T-helper 1 cell treated with Interleukin-12 subunit alpha and Interleukin-12 subunit beta and Interleukin-4 antibody, amounts not matched to agents 30 μg/mL and 1 μg/mL, for 36 hours (primary cell): ENCODE measurements around the gene COX19.
"Not testable (repeated sequence)": the region's sequence is repeated elsewhere in the genome, so short reads cannot be mapped to it uniquely, and the experiment has no call there.

Experiments used
- H3K27ac Mint-ChIP-seq: one replicate; pipeline ENCODE4 v1.8.0; 2021; ENCODE audit warnings: mild to moderate bottlenecking, mixed read lengths
- H3K27me3 Mint-ChIP-seq: one replicate; pipeline ENCODE4 v1.8.0; 2021; ENCODE audit warnings: low read depth, mixed read lengths
- H3K36me3 Mint-ChIP-seq: one replicate; pipeline ENCODE4 v1.8.0; 2021; ENCODE audit warnings: low read depth, mixed read lengths
- H3K4me1 Mint-ChIP-seq: one replicate; pipeline ENCODE4 v1.8.0; 2021; ENCODE audit warnings: low read depth, mixed read lengths
- H3K4me3 Mint-ChIP-seq: one replicate; pipeline ENCODE4 v1.8.0; 2021; ENCODE audit warnings: mild to moderate bottlenecking, moderate library complexity, mixed read lengths
- H3K9me3 Mint-ChIP-seq: one replicate; pipeline ENCODE4 v1.8.0; 2021; ENCODE audit warnings: mixed read lengths

The COX19 gene

DNA sequence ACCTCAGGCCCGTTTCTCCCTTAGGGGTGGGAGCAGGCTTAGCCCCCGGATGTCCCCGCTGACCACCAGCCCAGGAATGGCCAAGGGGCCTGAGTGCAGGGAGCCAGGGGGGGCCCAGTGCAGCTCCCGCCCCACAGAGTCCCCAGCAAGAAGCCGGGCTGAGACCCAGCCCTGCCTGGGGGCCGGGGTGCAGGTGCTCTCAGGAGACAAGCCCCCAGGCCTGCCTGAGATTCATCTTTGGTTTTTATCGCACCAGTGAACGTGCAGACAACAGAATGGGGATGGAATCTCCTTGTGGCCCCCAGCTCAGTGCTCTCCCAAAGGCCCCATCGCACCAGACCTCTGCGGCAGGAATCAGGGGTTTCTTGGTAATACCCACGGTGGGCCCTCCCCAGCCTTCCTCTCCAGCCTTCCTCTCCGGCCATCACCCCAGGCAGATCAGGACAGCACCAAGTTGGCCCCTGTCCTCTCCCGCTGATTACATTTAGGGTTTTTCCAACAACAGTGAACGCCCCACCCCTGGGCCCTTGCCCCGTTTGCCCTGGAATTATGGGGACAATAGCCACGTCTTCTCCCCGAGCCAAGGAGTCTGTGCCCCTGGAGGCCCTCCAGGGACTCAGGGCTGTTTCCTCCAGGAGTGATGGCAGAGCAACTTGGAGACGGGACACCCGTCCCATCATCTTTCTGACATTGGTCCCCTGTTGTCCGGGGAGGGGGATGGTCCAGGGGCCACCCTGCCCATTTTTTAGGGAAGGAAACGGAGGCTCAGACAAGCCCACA lies 43.3 kb downstream of the COX19 start:
- Mint-ChIP-seq H3K9me3 (no peaks in the 10 kb centered on the region), H3K27ac (no peak overlapping the region), H3K27me3 (no peaks in the 10 kb centered on the region), H3K4me1 (peaks cover 12% of the 10 kb centered on the region), H3K4me3 (no peak overlapping the region), H3K36me3 (peaks cover 3% of the 10 kb centered on the region)

DNA sequence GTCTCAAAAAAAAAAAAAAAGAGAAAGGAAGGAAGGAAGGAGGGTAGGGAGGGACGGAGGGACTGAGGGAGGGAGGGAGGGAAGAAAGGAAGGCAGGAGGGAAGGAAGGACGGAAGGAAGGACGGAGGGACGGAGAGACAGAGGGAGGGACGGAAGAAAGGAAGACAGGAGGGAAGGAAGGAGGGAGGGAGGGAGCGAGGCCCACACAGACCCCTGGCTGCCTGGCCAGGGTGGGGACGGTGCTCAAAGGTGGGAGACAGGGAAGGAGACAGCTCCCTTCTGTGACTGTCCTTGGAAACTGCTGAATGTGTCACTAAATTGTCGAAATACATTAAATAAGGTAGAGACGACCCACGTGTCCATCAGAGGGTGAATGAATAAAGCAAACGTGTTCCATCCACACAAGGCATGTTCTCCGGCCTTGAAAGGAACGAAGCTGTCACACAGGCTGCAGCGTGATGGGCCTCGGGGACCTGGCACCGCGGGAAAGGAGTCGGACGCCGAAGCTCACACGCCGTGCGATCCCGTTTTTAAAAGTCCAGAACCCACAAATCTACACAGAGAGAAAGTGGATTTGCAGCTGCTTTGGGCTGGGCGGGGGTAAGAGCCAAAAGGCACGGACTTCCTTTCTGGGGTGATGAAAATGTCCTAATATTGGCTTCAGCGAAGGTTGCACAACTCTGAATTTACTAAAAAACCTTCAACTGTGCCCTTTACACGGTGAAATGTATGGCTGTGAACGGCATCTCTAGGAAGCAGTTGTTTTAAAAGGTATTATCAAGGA lies 44.2 kb downstream of the COX19 start:
- Mint-ChIP-seq H3K36me3 (no peaks in the 10 kb centered on the region), H3K27ac (no peak overlapping the region), H3K4me1 (peaks cover 7% of the 10 kb centered on the region), H3K4me3 (no peak overlapping the region), H3K9me3 (no peaks in the 10 kb centered on the region), H3K27me3 (no peaks in the 10 kb centered on the region)

- Mint-ChIP-seq H3K4me1 (peaks cover 9% of the 10 kb centered on the region), H3K9me3 (no peaks in the 10 kb centered on the region), H3K36me3 (no peaks in the 10 kb centered on the region), H3K27me3 (no peaks in the 10 kb centered on the region), H3K27ac (no peak overlapping the region), H3K4me3 (no peak overlapping the region)
Observed at GRCh38 chr7:929311-929711, 46.0 kb downstream of the COX19 start.

DNA sequence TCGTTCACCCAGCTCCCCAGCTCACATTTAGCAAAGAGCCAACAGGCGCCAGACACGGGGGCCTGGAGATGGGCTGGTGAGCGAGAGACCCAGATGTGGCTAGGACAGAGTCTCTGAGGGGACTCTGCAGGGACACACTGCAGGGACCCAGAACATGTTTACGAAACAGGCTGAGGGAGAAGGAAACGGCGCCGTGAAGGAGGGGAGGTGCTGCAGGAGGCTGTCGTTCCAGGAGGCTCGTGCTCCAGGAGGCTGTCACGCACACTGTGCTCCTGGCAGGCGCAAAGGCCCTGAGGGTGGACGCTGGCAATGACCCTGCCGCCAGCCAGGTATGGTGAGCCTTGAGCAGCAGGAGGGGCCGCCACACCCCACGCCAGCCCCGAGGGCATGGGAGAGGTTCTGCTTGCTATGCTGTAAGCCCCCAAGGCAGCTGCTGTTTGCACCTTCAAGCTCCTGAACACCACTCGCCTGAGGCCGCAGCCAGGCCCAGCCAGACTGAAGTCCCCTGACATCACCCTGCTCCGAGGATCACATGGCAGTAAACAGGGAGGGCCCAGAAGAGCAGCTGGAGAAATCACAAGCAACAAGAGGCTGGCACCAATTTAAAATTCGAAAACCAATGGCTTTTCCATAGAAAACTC lies 48.2 kb downstream of the COX19 start:
- Mint-ChIP-seq H3K4me3 (no peak overlapping the region), H3K27ac (no peak overlapping the region), H3K4me1 (peaks cover 17% of the 10 kb centered on the region), H3K36me3 (no peaks in the 10 kb centered on the region), H3K27me3 (no peaks in the 10 kb centered on the region), H3K9me3 (no peaks in the 10 kb centered on the region)

- H3K4me1 Mint-ChIP-seq: peaks cover 19% of the 10 kb centered on the region
- H3K36me3 Mint-ChIP-seq: no peaks in the 10 kb centered on the region
- no peak overlapping the region for H3K27ac Mint-ChIP-seq
- no peaks in the 10 kb centered on the region for H3K27me3 Mint-ChIP-seq
- no peaks in the 10 kb centered on the region for H3K9me3 Mint-ChIP-seq
- H3K4me3 Mint-ChIP-seq: no peak overlapping the region
Observed at GRCh38 chr7:926061-927030, 49.0 kb downstream of the COX19 start.

GRCh38 chr7:925601-926000 lies 49.7 kb downstream of the COX19 start:
- H3K27me3 Mint-ChIP-seq: no peaks in the 10 kb centered on the region
- no peaks in the 10 kb centered on the region for H3K9me3 Mint-ChIP-seq
- peaks cover 22% of the 10 kb centered on the region for H3K4me1 Mint-ChIP-seq
- H3K27ac Mint-ChIP-seq: no peak overlapping the region
- H3K36me3 Mint-ChIP-seq: no peaks in the 10 kb centered on the region
- no peak overlapping the region for H3K4me3 Mint-ChIP-seq

- H3K9me3 Mint-ChIP-seq: no peaks in the 10 kb centered on the region
Observed at GRCh38 chr7:924541-925231, 50.7 kb downstream of the COX19 start.

DNA sequence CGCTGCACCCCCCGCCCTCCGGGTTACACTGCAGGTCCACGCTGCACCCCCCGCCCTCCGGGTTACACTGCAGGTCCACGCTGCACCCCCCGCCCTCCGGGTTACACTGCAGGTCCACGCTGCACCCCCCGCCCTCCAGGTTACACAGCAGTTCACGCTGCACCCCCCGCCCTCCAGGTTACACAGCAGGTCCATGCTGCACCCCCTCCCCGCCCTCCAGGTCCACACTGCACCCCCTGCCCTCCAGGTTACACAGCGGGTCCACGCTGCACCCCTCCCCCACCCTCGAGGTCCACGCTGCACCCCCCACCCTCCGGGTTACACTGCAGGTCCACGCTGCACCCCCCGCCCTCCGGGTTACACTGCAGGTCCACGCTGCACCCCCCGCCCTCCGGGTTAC lies 51.3 kb downstream of the COX19 start:
- not testable (repeated sequence) for H3K4me3 Mint-ChIP-seq, H3K27me3 Mint-ChIP-seq, H3K9me3 Mint-ChIP-seq, H3K27ac Mint-ChIP-seq, H3K36me3 Mint-ChIP-seq
- peaks cover 18% of the 10 kb centered on the region for H3K4me1 Mint-ChIP-seq

More at GRCh38 chr7:924541-925231, 50.7 kb downstream of the COX19 start:
- peak overlapping the region; percentile 69 for H3K4me3 Mint-ChIP-seq
- peaks cover 20% of the 10 kb centered on the region for H3K4me1 Mint-ChIP-seq
- peak overlapping the region; percentile 73 for H3K27ac Mint-ChIP-seq
- no peaks in the 10 kb centered on the region for H3K36me3 Mint-ChIP-seq
- H3K27me3 Mint-ChIP-seq: no peaks in the 10 kb centered on the region

GRCh38 chr7:923108-924041 lies 52.0 kb downstream of the COX19 start:
- H3K4me3 Mint-ChIP-seq: peak overlapping the region; percentile 77
- H3K4me1 Mint-ChIP-seq: peaks cover 18% of the 10 kb centered on the region
- H3K36me3 Mint-ChIP-seq: peaks cover 2% of the 10 kb centered on the region
- peak overlapping the region; percentile 87 for H3K27ac Mint-ChIP-seq
- H3K9me3 Mint-ChIP-seq: no peaks in the 10 kb centered on the region
- no peaks in the 10 kb centered on the region for H3K27me3 Mint-ChIP-seq

DNA sequence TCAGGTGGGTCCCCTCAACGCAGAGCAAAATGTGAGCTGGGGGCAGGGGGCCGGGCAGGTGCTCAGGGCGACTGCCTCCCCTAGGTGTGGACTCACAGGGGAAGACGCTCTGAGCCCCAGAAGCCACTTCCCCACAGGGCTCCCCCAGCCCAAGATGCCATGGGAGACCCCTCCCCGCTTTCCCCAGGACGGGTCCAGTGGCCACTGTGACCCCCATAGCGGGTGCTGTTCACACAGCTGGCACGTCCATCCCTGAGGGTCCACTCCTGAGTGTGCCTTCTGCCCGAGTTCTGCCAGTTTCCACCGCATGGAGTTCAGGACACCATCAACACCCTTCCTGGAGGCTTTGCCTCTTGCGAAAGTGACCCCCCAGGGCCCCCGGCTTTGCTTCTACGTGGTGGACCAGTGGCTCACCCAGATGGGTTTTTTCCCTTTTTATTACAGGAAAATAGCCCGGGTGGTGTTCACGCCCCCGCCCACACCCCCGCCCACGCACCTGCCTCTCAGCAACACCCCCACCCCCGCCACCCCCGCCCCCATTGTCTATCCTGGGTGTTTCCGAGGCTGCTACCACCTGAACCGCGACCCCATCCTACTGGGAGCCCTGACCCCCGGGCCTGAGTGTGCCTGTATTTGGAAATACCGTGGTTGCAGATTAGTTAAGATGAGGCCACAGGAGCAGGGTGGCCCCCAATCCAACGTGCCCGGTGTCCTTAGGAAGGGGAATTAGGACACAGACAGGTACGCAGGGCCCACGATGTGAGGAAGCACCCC lies 52.8 kb downstream of the COX19 start:
- H3K36me3 Mint-ChIP-seq: peaks cover 2% of the 10 kb centered on the region
- H3K27me3 Mint-ChIP-seq: no peaks in the 10 kb centered on the region
- H3K27ac Mint-ChIP-seq: peak overlapping the region; percentile 87
- H3K9me3 Mint-ChIP-seq: no peaks in the 10 kb centered on the region
- peak overlapping the region; percentile 77 for H3K4me3 Mint-ChIP-seq
- peaks cover 18% of the 10 kb centered on the region for H3K4me1 Mint-ChIP-seq

GRCh38 chr7:921581-922333 lies 53.6 kb downstream of the COX19 start:
- Mint-ChIP-seq H3K4me1 (peaks cover 18% of the 10 kb centered on the region), H3K27ac (peak overlapping the region; percentile 62), H3K27me3 (no peaks in the 10 kb centered on the region), H3K36me3 (peaks cover 2% of the 10 kb centered on the region), H3K9me3 (no peaks in the 10 kb centered on the region), H3K4me3 (no peak overlapping the region)

GRCh38 chr7:921071-921461 lies 54.3 kb downstream of the COX19 start:
- Mint-ChIP-seq H3K4me1 (peaks cover 18% of the 10 kb centered on the region), H3K36me3 (peaks cover 2% of the 10 kb centered on the region), H3K4me3 (no peak overlapping the region), H3K9me3 (no peaks in the 10 kb centered on the region), H3K27ac (peak overlapping the region; percentile 62), H3K27me3 (no peaks in the 10 kb centered on the region)
